MM.1S (cell line): ENCODE results near the gene MYLK.

ENCODE experiments used
- DNase-seq: peaks from one replicate; pipeline ENCODE4 v3.0.0-alpha.2; 2015
- H2AFZ ChIP-seq: fragments of 300-600 bp; sonication (generic); 2 replicates; pipeline ENCODE4 v1.6.0; 2016; ENCODE audit warnings: antibody characterized with exemption, low read length
- H3F3A ChIP-seq: fragments of 300-600 bp; sonication (generic); 2 replicates; pipeline ENCODE4 v1.6.1; 2016; ENCODE audit warnings: mild to moderate bottlenecking, antibody characterized with exemption, low read length, moderate library complexity, mixed read lengths; ENCODE audit not compliant: insufficient read depth
- H3K27ac ChIP-seq: fragments of 300-600 bp; sonication (generic); 2 replicates; pipeline ENCODE4 v1.5.1; 2016; ENCODE audit warnings: mild to moderate bottlenecking, low read length
- H3K27me3 ChIP-seq: fragments of 300-600 bp; sonication (generic); replicated peaks from 2 replicates; pipeline ENCODE4 v1.6.0; 2016; ENCODE audit warnings: low read length; ENCODE audit not compliant: insufficient read depth
- H3K36me3 ChIP-seq: fragments of 300-600 bp; sonication (generic); replicated peaks from 2 replicates; pipeline ENCODE4 v1.6.1; 2016; ENCODE audit warnings: mild to moderate bottlenecking, low read length, mixed read lengths; ENCODE audit not compliant: insufficient read depth
- H3K4me1 ChIP-seq: fragments of 300-600 bp; sonication (generic); 2 replicates; pipeline ENCODE4 v1.6.1; 2016; ENCODE audit warnings: low read length, mixed read lengths
- H3K4me2 ChIP-seq: fragments of 300-600 bp; sonication (generic); 2 replicates; pipeline ENCODE4 v1.6.0; 2016; ENCODE audit warnings: low read depth, low read length
- H3K4me3 ChIP-seq: fragments of 300-600 bp; sonication (generic); 2 replicates; pipeline ENCODE4 v1.5.1; 2016; ENCODE audit warnings: low read length, mixed read lengths
- H3K79me2 ChIP-seq: fragments of 300-600 bp; sonication (generic); 2 replicates; pipeline ENCODE4 v1.6.1; 2016; ENCODE audit warnings: mixed run types, low read length, mixed read lengths
- H3K9ac ChIP-seq: fragments of 300-600 bp; sonication (generic); 2 replicates; pipeline ENCODE4 v1.6.1; 2016; ENCODE audit warnings: low read length, mixed read lengths
- H3K9me2 ChIP-seq: fragments of 300-600 bp; sonication (generic); replicated peaks from 2 replicates; pipeline ENCODE4 v1.6.1; 2016; ENCODE audit warnings: mild to moderate bottlenecking, low read length, mixed read lengths; ENCODE audit not compliant: insufficient read depth
- H3K9me3 ChIP-seq: fragments of 300-600 bp; sonication (generic); replicated peaks from 2 replicates; pipeline ENCODE4 v1.6.1; 2016; ENCODE audit warnings: mild to moderate bottlenecking, low read length, mixed read lengths; ENCODE audit not compliant: insufficient read depth
- H4K20me1 ChIP-seq: fragments of 300-600 bp; sonication (generic); 2 replicates; pipeline ENCODE4 v1.6.1; 2016; ENCODE audit warnings: mild to moderate bottlenecking, low read length, moderate library complexity, mixed read lengths; ENCODE audit not compliant: insufficient read depth
- CTCF ChIP-seq: fragments of 300-600 bp; sonication (generic); IDR thresholded peaks from 2 replicates; pipeline ENCODE4 v1.5.1; 2016; ENCODE audit warnings: antibody characterized with exemption, low read length, mixed read lengths
- EZH2 ChIP-seq: fragments of 300-600 bp; sonication (generic); optimal IDR thresholded peaks from 2 replicates; pipeline ENCODE3; 2017; ENCODE audit warnings: low read depth, mild to moderate bottlenecking, antibody characterized with exemption, low read length, mixed read lengths
- EZH2phosphoT487 ChIP-seq: fragments of 300-600 bp; sonication (generic); IDR thresholded peaks from 2 replicates; pipeline ENCODE4 v1.6.1; 2018; ENCODE audit warnings: antibody characterized with exemption, low read length

The MYLK gene

GRCh38 chr3:123804676-123805075 is 79.5 kb downstream of the MYLK start:
- Histone ChIP-seq H3F3A (no peaks in the 10 kb centered on the region), H3K36me3 (no peaks in the 10 kb centered on the region), H3K9me2 (no peaks in the 10 kb centered on the region), H3K79me2 (no peaks in the 10 kb centered on the region), H2AFZ (no peak overlapping the region), H3K9ac (no peak overlapping the region), H4K20me1 (no peaks in the 10 kb centered on the region), H3K4me3 (no peak overlapping the region), H3K27me3 (no peaks in the 10 kb centered on the region), H3K27ac (no peak overlapping the region), H3K9me3 (no peaks in the 10 kb centered on the region), H3K4me1 (no peaks in the 10 kb centered on the region), H3K4me2 (no peak overlapping the region)
- TF ChIP-seq EZH2phosphoT487 (no peak), EZH2 (no peak), CTCF (no peak)
- DNase-seq: no peak

DNA sequence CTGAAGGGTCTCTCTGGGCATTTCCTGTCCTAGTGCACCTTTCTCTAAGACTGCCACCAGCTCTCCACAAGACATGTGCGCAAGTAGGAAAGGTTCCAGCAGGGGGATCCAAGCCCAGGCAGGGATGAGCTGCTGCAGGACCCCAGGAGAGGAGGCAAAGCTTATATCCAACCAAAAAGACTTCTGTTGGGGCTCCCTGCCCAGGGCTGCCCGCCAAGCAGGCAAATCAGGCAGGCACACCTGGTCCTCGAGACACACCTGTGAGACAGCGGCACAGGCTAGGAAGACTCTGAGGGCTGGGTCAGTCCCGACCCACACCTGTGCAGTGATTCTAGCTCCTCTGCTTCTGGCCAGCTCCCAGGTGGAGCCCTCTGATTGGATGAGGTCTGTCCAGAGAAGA is 80.6 kb downstream of the MYLK start:
- Histone ChIP-seq H3K9me2 (no peaks in the 10 kb centered on the region), H3K9ac (no peak overlapping the region), H2AFZ (no peak overlapping the region), H3K4me2 (no peak overlapping the region), H3K27me3 (no peaks in the 10 kb centered on the region), H3K36me3 (no peaks in the 10 kb centered on the region), H3F3A (no peaks in the 10 kb centered on the region), H3K79me2 (no peaks in the 10 kb centered on the region), H3K27ac (no peak overlapping the region), H4K20me1 (no peaks in the 10 kb centered on the region), H3K4me1 (no peaks in the 10 kb centered on the region), H3K4me3 (no peak overlapping the region), H3K9me3 (no peaks in the 10 kb centered on the region)
- DNase-seq: no peak
- TF ChIP-seq EZH2 (no peak), CTCF (no peak), EZH2phosphoT487 (no peak)

DNA sequence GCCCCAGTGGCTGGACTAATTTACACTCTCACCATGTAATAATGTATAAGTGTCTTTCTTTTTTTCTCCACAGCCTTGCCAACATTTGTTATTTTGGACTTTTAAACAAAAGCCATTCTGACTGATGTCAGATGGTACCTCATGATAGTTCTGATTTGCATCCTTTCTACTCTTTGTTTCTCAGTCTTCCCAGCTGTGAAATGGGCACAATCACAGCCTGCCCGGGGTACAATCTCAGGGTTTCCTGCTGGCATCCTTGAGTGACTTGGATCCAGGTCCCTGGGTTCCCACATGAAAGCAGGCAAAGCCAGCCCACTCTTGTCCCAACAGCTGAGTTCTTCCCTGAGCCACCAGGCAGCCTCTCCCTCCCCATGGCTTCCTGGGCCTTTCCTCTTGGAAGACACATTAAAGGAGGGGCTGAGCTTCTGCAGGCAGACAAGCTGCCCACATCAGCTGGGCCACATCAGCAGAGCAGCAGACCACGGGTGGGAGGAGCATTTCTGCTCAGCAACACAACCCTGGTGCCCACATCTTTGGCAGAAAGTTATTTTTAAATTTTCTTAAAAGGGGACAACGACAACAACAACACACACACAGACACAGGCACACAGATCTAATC is 82.0 kb downstream of the MYLK start:
- no peak overlapping the region for H3K9ac ChIP-seq
- no peaks in the 10 kb centered on the region for H3K36me3 ChIP-seq
- no peak overlapping the region for H2AFZ ChIP-seq
- H3K9me2 ChIP-seq: no peaks in the 10 kb centered on the region
- no peak overlapping the region for H3K4me2 ChIP-seq
- H3K79me2 ChIP-seq: no peaks in the 10 kb centered on the region
- TF ChIP-seq CTCF (no peak), EZH2phosphoT487 (no peak), EZH2 (no peak)
- no peak overlapping the region for H3K4me3 ChIP-seq
- H3K9me3 ChIP-seq: no peaks in the 10 kb centered on the region
- no peak for DNase-seq
- H4K20me1 ChIP-seq: no peaks in the 10 kb centered on the region
- no peaks in the 10 kb centered on the region for H3K4me1 ChIP-seq
- no peaks in the 10 kb centered on the region for H3F3A ChIP-seq
- H3K27me3 ChIP-seq: no peaks in the 10 kb centered on the region
- H3K27ac ChIP-seq: no peak overlapping the region
